Right lung (tissue), 5 donors: Measurements from ENCODE around the gene USP35. TPM values are rescaled to one million over a fixed set of nuclear protein-coding genes. Genes with fewer than 3 reads are reported as not detected.
"Not testable (repeated sequence)": the region's sequence is repeated elsewhere in the genome, so short reads cannot be mapped to it uniquely, and the experiment has no call there.

Source experiments
- DNase-seq, 2 donors: peaks; one replicate each; pipeline ENCODE4 v3.0.0-alpha.2; 2013
- polyA plus RNA-seq, 5 donors: library from polyadenylated mRNA; unstranded; fragments of 120-200 nt; gene quantifications; one replicate each; pipeline versions ENCODE4 v1.2.1 to v1.2.3, GENCODE V29; 2013; ENCODE audit warnings: inconsistent platforms in 1 of 5, low replicate concordance in 1 of 5; ENCODE audit not compliant: insufficient read length in 5 of 5, insufficient read depth in 1 of 5

Gene USP35
- polyA plus RNA-seq, 5 donors: 4.8 to 8.1 (median 7.2) TPM

DNA sequence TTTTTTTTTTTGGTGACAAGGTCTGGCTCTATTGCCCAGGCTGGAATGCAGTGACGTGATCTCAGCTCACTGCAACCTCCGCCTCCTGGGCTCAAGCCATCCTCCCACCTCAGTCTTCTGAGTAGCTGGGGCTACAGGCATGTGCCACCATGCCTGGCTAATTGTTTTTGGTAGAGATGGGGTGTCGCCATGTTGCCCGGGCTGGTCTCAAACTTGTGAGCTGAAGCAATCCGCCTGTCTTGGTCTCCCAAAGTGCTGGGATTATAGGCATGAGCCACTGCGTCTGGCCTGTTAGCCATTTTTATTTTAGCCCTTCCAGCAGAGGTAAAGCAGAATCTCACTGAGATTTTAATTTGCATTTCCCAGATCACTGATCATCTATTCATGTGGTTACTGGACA lies 44.3 kb downstream of the USP35 start:
- DNase-seq: not testable (repeated sequence)

DNA sequence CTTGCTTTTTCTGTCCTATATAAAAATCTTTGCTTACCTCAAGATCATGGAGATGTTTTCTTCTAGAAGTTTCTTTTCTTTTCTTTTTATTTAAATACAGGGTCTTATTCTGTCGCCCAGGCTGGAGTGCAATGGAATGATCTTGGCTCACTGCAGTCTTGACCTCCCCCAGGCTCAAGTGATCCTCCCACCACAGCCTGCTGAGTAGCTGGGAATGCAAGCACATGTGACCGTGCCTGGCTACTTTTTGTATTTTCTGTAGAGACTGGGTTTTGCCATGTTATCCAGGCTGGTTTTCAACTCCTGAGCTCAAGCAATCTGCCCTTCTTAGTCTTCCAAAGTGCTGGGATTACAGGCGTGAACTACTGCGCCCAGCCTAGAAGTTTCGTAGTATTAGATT lies 45.3 kb downstream of the USP35 start:
- no peak for DNase-seq

DNA sequence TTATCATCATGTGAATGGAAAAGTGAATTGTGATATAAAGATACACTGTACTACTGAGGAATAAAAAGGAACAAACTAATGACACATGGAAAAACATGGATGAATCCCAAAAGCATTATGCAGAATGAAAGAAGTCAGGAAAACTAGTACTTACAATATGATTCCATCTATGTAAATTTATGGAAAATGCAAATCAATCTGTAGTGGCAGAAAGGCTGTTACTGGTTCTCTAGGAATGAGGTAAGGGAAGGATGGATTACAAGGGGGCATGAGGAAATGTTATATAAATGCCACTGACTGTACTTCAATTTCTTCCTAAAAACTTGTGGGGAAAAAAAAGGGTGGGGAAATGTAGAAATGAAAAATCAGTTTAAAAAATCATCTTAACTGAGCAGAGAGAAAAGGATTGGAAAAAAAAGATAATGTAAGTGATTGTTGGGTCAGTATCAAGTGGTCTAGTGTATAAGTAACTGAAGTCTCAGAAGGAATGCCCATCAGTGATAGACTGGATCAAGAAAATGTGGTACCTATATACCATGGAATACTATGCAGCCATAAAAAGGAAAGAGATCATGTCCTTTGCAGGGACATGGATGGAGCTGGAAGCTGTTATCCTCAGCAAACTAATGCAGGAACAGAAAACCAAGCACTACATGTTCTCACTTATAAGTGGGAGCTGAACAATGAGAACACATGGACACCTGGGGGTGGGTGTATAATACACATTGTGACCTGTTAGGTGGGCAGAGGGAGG lies 48.8 kb downstream of the USP35 start:
- DNase-seq: no peak

DNA sequence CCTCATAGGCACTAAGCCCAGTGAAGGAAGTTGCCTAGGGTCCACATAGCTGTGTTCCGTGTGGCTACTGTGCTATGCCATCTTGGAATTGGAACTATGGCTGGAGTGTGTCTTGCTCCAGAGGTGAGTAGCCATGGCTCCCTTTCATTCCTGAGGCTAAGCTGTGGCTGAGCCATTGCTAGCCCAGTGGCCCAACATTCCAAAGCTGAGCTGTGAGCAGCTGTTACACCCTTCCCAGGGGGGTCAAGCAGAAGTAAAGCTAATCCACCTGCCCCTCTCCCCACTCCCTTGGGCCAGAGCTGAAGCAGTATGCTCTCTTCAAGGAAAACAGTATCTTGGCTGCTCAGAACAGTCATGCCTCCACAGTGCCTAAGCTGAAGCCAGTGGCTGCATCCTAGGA lies 51.1 kb downstream of the USP35 start:
- no peak for DNase-seq

DNA sequence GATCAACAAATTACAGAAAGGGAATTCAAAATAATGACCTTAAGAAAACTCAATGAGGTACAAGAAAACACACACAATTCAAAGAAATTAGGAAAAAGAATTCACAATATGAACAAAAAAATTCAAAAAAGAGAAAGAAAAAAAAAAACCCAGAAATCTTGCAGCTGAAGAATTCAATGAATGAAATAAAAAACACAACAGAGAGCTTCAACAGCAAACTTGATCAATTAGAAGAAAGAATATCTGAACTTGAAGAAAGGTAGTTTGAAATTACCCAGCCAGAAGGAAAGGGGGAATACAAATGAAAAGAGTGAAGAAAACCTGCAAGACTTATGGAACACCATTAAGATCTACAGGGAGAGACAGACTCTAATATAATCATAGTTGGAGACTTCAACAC lies 52.8 kb downstream of the USP35 start:
- DNase-seq: no peak

DNA sequence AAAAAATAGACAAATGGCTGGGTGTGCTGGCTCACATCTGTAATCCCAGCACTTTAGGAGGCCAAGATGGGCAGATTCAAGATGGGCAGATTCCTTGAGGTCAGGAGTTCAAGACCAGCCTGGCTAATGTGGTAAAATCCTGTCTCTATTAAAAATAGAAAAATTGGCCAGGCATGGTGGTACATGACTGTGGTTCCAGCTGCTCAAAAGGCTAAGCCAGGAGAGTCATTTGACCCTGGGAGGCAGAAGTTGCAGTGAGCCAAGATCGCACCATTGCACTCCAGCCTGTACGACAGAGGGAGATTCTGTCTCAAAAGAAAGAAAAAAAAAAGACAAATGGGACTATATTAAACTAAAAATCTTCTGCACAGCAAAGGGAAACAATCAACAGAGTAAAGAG lies 55.4 kb downstream of the USP35 start:
- no peak for DNase-seq

DNA sequence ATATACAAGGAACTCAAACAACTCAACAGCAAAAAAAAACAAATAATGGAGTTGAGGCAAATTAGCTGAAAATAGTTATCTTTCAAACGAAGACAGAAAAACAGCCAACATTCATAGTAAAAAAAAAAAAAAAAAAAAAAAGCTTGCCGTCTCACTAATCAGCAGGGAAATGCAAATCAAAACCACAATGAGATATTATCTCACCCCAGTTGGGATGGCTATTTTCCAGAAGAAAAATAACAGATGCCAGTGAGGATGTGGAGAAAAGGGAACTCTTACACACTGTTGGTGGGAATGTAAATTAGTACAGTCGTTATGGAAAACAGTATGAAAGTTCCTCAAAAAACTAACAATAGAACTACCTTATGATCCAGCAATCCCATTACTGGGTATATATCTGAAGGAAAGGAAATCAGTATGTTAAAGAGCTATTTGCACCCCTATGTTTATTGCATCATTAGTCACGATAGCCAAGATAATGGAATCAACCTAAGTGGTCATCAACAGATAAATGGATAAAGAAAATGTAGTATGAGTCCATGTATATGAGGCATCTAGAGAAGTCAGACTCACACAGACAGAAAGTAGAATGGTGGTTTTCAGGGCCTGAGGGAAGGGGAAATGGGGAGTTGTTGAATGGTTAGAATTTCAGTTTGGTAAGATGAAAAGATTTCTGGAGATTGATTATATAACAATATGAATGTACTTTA lies 56.0 kb downstream of the USP35 start:
- DNase-seq: no peak

DNA sequence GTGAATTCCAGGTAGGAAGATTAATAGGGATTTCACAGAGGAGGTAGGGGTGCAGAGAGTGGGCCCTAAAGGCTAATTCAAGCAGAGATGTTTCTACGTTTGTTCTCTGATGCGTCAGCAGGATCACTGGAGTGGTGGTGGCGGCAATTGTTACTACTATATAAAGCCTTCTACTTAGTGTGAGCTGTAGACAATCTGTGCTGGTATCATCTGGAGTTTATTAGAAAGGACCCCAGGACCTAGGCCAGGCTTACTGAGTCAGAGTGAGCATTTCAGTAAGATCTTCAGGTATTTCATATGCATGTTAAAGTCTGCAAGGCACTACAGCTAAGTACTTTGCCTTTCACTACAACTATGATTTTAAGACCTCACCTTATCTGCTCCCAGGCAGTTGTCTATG lies 59.5 kb downstream of the USP35 start:
- DNase-seq: no peak

DNA sequence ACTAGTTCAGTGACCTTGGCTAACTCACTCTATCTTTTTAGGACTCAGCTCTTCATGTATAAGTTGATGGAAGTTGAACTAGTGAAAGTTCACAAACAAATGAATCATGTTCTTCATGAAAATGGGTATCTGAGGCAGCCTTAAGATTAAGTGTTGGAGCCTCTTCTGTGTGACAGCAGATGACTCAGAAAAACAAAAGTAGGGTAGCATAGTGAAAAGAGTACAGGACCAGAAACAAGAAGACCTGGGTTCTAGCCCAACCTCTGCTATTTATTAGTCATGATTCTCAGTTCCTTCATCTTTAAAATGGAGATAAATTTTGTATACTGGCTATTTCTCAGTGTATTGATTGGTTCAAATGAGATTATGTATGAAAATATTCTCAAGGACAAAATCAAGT lies 60.2 kb downstream of the USP35 start:
- no peak for DNase-seq

DNA sequence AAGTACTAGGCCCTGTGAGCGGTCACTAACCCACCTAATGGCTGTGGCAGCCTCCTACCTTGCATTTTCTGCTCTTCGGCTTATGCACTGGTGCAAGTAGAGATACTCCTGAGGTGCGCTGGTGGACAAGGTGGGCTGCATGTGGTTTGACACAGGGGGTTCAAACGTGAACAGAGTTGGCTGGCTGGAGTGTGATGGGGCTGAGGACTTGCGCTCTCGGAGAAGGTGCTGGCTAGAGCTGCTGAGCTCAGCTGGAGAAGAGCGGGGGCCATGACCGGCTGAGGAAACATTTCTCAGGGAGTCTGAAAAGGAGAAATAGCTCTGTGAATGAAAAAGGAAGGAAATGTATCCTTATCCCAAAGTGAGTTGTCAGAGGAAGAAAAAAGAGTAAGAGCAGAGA lies 61.4 kb downstream of the USP35 start:
- DNase-seq: no peak

DNA sequence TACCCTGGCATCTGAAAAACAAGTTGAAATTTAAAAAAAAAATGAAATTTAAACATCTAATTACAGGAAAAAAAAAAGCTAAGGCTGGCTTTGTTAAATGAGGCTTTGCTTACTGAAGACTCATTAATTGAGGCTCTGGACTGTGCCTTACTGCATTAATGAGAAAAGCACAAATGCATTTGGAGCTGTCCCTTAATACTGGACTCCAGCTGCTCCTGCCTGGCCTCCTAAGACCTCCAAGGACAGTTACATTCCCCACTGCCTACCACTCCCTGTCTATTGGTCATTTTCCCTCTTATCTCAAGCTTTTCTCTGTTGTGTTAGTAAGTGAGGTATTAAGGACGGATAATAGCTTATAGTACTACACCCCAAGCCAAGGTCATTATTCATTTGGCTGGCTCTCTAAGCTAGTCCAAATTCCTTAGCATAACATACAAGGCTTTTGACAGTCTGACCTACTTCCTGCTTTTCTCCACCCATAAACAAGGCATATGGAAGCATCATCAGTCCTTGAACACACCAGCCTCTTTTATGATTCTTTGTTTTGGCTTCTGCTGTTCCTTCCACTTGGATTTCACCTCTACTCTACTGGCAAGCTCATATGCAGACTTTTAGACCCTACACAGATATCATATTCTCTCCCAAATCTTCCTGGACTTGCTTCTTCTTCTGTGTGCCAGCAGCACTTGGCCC lies 62.5 kb downstream of the USP35 start:
- DNase-seq: no peak

DNA sequence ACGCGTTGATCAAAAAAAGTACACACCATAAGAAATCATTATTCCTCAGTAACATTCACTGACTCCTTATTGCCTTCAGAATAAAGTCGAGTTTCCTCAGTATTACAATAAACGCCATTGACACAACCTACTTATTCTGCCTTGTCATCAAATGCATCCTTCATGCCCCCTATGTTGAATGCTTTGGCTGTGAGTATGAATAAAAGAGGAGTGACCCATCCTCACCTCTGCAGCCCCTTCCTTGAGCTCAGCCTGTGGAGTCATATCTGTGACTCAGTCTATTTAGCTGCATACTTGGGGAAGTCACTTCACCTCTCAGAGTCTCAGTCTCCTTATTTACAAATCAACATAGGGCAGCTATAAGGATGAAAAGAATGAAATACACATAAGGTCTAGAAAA lies 65.1 kb downstream of the USP35 start:
- no peak for DNase-seq

DNA sequence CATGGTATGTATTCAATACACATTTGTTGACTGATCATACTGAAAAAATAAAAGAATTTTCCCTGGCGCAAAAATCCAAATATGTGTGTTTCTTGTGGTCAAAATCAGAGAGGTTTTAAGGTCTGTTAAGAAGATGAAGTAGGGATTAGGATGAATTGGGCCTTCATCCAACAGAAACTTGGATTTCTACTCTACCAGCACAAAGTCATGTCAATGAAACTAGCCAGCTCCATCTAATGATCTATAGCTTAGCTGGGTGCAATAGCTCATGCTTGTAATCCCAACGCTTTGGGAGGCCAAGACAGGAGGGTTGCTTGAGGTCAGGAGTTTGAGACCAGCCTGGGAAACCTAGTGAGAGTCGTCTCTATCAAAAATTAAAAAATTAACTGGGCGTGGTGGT lies 65.5 kb downstream of the USP35 start:
- no peak for DNase-seq

DNA sequence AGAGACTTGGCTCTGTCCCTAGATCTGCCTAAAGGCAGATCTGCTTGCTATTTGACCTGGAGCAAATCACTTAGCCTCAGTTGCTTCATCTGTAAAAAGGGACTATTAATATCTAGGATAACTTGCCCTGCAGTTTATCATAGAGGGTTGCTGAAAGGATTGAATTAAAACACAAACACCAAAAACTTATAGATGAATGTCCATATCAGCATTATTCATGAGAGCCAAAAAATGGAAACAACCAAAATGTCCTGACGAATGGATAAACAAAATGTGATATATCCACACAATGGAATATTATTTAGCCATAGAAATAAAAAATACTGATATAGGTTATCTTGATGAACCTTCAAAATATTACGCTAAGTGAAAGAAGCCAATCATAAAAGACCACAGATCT lies 67.2 kb downstream of the USP35 start:
- DNase-seq: no peak

DNA sequence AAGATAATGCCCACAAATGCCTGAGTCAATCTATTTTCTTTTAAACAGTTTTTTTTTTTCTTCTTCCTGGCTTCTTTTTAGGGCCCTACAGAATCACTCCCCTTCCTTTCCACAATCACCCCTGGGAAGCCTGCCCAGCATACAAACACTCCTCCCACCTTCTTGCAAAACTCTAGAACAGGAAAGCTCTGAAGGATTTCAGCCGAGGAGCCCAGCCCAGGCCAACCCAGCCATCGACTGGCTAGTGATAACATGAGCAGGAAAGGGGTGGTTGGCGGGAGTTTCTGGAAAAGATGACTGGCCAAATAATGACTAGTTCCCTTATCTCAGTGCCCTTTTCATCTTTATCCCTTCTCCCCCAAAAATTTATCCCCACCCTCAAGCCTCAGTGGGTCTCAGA lies 68.2 kb downstream of the USP35 start:
- peak in 1 of 2 donors; percentile 49 for DNase-seq

DNA sequence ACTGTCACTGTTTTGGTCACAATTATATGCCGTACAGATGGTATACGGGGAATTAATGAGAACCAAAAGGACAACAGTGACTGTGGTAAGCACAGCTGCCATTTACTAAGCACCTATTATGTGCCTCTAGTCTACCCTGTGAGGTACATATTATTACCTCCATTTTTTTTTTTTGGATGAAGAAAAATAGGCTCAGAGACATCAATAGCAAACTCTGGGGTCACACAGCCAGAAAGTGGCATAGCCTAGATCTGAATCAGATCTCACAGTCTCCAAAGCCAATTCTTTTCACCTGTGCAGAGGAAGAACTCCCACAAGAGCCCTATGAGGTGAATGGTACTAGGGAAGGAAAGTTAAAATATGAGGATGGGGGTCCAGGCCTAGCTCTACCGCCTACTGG lies 68.9 kb downstream of the USP35 start:
- no peak for DNase-seq

DNA sequence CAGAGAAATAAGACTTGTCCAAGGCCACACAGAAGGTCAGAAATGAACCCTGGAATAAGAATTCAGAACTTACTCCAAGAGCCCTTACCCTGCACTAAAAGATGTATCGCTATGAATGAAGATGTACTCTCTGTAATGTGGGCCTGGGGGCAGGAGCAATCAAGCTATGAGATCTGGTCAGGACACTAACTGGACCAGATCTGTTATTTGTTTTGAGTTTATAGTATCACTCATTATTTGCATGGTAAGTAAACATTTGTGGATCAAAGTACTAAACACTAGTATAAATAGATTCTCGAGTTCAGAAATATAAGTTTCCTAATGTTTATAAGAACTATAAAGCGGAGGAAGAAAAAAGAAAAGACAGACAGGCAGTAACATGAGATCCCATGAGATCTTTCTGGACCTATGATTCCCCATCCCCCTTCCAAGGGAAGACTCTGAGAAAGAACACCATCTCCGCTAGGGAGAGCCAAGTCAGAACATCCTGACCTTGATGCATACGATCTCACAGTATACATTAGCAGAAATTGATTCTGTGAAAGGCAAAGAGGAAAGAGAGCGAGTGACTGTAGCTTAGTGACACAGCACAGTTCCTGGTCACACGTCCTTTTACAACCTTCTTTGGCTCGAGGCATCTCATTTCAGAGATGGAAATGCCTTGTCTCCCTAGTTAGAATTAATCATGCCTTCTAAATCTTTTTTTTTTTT lies 71.2 kb downstream of the USP35 start:
- no peak for DNase-seq

DNA sequence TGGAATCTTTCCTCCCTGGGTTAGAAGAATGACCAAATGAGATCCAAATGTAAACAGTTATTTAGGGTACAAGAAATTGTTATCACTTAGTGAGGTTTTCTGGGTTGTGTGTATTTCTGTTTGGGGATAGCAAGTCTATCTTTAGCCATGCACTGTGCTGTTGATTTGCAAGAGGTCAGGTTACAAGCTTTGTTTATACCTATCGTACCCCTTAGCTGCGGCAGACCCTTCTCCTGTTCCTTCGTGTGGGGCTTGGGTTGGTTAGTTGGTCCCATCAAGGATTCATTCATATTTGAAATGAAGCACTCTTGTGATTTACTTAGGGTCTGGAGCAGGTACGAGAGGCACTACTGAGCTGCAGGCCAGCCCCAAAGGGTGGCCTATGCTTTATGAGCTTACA lies 72.6 kb downstream of the USP35 start:
- DNase-seq: no peak

DNA sequence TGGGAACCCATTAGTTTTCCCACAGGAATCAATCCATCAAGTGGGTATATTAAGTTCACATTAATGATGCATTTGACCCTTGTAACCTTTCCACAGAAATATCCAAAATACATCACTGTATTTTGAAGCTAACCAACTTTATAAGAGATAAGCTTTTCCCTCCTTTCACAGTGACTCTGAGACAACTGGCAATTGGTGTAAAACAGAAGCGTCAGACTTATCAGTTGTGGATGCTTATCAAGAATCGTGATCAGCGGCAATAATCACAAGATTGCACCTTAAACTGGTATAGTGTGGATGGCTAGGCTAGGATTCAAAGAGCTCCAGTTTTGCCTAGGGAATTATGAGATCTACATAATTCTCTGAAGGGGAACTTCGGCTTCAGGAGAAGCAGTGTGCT lies 73.1 kb downstream of the USP35 start:
- no peak for DNase-seq

DNA sequence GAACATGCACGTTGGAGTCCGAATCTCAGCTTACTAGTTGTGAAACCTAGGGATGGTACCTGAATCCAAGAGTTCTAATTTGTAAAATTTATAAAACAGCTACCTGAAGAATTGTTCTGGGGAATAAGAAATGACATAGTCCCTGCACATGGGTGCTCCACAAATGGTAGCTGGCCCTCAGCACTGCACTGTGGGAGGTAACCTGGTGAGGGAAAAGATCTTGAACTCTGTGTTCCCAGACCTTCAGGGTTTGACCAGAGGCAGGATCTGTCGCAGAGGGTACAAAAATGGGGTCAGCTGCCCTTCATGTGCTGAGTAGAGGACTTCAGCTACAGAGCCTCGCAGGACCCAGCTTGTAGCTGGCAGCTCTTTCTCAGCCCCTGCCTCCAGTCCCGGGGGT lies 73.5 kb downstream of the USP35 start:
- no peak for DNase-seq

DNA sequence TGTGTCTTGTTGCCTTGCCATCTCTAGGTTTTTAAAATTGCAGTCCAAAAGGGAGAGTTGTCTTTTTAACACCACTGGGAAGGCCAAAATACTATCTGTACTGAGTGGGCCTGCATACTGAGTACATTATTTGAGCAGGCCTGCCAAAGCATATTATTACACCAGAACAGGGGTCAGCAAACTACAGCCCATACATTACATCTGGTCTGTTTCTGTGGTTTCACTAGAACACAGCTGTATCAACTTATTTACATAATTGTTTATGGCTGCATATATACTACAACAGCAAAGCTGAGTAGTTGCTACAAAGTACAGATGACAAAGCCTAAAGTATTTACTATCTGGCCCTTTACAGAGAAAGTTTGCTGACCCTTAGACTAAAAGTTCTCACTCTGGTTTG lies 74.0 kb downstream of the USP35 start:
- DNase-seq: peak in 1 of 2 donors; percentile 52
